ENCODE measurements around the gene DGUOK. TPM values are rescaled to one million over a fixed set of nuclear protein-coding genes. Genes with fewer than 3 reads are reported as not detected.

The DGUOK gene
- total RNA-seq, 1 donor from 2014 or later, result 66.8 TPM

DNA sequence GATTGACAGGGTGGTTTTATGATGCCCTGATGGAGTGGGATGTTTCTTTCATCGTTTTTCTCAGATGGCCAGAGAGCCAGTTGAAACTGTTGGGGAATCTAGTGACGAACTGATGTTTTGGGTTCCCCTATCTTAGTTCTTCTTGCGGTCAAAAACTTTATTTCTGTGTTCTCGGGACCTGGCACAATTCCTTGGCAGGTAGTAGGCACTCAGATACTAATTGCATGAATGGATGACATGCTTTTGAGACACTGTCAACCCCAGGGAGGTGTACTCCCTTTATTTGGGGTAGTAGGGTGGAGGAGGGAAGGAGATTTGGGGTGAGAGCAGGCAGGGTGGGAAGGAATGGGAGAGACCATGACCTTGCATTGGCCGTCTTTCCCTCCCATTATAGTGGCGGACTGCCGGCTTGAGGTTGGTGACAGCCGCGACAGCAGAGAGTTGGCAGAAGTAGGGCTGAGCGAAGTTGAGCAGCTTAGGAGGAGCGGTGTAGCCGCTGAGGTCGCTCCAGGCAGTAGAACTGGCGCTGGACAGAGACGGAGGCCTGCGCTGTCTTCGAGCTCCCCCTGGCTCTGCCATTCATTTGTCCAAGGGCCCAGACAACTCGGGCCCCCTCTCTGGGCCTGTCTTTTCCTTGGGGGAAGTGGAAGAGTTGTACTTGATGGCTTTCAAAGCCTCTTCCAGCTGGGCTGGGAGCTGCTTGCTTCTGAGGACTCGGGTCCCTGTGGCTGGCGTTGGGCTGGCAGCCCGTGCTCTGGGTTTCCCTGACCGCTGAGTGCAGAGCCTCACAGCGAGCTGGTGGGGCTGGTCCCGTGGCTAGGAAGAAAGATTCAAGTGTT lies 60.6 kb downstream of the DGUOK start:
- H3K27me3 ChIP-seq (ENCODE audit: control insufficient read depth, insufficient read depth, low read length), result no peaks in the 10 kb centered on the region
- TF ChIP-seq CTCF (IDR thresholded peaks at IDR 0.05; ENCODE audit: insufficient read depth, low read length, poor library complexity, severe bottlenecking), result peak; percentile 52
- peak overlapping the region; percentile 10 for H3K4me3 ChIP-seq (ENCODE audit: low read depth, low read length)
- H3K36me3 ChIP-seq (ENCODE audit: control insufficient read depth, insufficient read depth, low read length), result no peaks in the 10 kb centered on the region
- DNase-seq (ENCODE audit: low read depth), result no peak

DNA sequence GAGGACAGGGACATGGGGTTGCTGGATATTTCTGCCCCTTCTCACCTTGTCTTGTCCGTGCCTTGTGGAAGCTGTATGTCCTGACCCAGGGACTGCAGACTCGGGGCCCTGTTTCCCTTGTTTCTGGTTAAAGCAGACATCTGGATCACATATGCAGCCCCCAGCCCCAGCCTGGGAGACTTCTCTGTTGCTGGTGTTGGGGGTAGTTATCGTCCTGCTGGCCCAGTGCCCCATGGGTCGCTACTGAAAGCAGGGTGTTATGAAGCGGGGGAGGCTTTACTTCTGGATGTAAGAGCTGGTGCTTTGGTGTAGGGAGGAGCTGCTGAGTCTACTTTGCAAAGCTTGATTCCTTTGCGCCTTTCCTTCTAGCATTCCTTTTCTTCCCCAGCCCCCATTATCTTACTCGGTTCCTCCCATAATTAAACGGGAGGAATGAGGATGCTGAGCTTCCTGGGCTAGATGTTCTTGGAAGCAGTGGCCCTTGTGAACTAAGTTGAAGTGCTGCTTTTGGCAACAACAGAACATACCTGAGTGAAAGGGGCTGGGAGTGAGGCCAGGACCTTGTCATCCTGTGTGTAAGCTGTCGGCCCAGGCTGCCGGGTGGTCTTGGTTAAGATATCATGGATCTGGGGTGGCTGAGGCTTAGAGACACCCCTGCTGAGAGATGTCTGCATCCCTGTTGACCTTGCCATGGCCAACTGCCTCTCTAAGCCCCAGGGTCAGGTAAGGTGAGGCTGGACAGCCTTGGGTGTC lies 61.4 kb downstream of the DGUOK start:
- no peak for TF ChIP-seq CTCF (IDR thresholded peaks at IDR 0.05; ENCODE audit: insufficient read depth, low read length, poor library complexity, severe bottlenecking)
- Histone ChIP-seq H3K4me3 (ENCODE audit: low read depth, low read length) (peak overlapping the region; percentile 8), H3K27me3 (ENCODE audit: control insufficient read depth, insufficient read depth, low read length) (no peaks in the 10 kb centered on the region), H3K36me3 (ENCODE audit: control insufficient read depth, insufficient read depth, low read length) (no peaks in the 10 kb centered on the region)
- no peak for DNase-seq (ENCODE audit: low read depth)

DNA sequence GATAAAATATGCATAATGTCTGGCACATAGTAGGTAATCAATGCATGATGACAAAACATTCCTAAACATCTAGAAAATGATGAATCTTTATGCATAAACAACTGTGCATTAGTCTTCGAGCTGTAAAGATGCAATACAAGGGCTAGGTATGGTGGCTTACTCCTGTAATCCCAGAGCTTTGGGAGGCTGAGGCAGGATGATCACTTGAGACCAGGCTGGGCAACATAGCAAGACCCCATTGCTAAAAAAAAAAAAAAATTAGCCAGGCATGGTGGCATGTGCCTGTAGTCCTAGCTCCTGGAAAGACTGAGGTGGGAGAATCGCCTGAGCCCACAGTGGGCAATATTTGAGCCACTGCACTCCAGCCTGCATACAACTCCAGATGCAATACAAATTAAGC lies 63.3 kb downstream of the DGUOK start:
- DNase-seq (ENCODE audit: low read depth), result no peak
- Histone ChIP-seq H3K36me3 (ENCODE audit: control insufficient read depth, insufficient read depth, low read length) (no peaks in the 10 kb centered on the region), H3K4me3 (ENCODE audit: low read depth, low read length) (no peak overlapping the region), H3K27me3 (ENCODE audit: control insufficient read depth, insufficient read depth, low read length) (no peaks in the 10 kb centered on the region)
- TF ChIP-seq CTCF (IDR thresholded peaks at IDR 0.05; ENCODE audit: insufficient read depth, low read length, poor library complexity, severe bottlenecking), result no peak

DNA sequence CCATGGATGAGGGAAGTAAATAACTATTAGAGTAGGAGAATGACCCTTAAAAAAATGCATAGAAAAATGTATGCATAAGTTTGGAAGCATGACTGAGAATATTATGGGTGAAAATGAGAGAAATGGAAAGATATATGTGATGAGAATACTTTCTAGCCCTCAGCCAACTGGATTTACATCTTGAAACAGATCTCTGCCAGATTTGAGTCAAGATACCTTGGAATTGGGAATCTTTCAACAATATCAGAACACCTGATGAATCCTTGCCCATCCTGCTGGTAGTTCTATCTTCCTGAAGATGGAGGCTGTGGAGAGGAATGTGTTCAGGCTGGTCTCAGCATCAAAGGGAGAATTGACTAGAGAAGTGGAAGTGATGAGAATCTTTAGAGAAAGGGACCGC lies 63.9 kb downstream of the DGUOK start:
- DNase-seq (ENCODE audit: low read depth), result no peak
- H3K36me3 ChIP-seq (ENCODE audit: control insufficient read depth, insufficient read depth, low read length), result no peaks in the 10 kb centered on the region
- no peak overlapping the region for H3K4me3 ChIP-seq (ENCODE audit: low read depth, low read length)
- no peak for TF ChIP-seq CTCF (IDR thresholded peaks at IDR 0.05; ENCODE audit: insufficient read depth, low read length, poor library complexity, severe bottlenecking)
- H3K27me3 ChIP-seq (ENCODE audit: control insufficient read depth, insufficient read depth, low read length), result no peaks in the 10 kb centered on the region

DNA sequence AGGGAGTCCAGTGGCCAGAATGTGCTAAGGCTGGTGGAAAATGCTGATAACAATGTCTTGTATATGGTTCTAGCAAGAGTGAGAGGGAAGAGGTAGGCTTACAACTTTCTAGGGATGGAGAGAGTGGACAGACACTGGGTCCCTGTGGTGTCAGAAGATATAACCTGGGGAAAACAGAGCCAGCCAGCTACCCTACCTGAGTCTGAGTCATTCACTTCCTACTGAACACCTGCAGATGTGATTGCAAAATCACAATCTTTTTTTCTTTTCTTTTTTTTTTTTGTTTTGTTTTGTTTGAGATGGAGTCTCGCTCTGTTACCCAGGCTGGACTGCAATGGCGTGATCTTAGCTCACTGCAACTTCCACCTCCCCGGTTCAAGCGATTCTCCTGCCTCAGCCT lies 65.4 kb downstream of the DGUOK start:
- no peak for TF ChIP-seq CTCF (IDR thresholded peaks at IDR 0.05; ENCODE audit: insufficient read depth, low read length, poor library complexity, severe bottlenecking)
- no peaks in the 10 kb centered on the region for H3K36me3 ChIP-seq (ENCODE audit: control insufficient read depth, insufficient read depth, low read length)
- no peak overlapping the region for H3K4me3 ChIP-seq (ENCODE audit: low read depth, low read length)
- H3K27me3 ChIP-seq (ENCODE audit: control insufficient read depth, insufficient read depth, low read length), result no peaks in the 10 kb centered on the region
- DNase-seq (ENCODE audit: low read depth), result no peak

Measured in kidney epithelial cell (primary cell).